Activated T-cell treated with anti-CD3 and anti-CD28 coated beads for 48 hours (primary cell): ENCODE results near the gene PIK3R1.
A peak's percentile ranks its signal among the peaks of the same experiment; 100 is the strongest.

Experiments used
- DNase-seq: peaks from one replicate; pipeline ENCODE4 v3.0.0-alpha.2; 2020; ENCODE audit warnings: low read depth

The PIK3R1 gene

DNA sequence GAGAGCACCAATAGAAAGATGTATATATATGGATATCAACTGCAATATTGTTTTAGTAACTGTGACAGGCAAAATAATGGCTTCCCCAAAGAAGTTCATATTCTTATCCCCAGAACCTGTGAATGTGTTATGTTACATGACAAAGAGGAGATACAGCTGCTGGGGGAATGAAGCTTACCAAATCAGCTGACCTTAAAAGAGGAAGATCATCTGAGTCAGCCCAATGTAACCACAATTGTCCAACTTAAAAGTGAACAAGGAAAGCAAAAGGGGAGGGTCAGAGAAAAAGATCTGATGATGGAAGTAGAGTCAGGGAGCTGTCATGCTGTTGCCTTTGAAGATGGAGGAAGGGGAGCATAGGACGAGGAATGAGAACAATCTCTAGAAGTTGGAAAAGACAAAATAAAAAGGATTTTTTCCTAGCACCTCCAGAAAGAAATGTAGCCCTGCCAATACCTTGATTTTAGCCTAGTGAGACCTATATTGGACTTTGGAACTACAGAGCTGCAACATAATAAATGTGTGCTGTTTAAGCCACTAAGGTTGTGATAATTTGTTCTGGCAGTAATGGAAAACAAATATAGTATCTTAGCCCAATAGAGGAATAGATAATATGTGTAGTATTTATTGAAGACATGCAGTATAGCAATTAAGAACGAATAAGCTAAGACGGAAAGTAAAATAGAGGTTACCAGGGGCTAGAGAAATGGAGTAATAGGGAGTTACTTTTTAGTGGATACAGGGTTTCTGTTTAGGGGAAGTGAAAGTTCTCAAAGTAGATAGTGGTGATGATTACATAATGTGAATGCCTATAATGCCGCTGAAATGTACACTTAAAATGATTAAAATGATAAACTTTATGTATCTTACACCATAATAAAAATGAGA lies 115.9 kb downstream of the PIK3R1 start:
- DNase-seq = no peak

DNA sequence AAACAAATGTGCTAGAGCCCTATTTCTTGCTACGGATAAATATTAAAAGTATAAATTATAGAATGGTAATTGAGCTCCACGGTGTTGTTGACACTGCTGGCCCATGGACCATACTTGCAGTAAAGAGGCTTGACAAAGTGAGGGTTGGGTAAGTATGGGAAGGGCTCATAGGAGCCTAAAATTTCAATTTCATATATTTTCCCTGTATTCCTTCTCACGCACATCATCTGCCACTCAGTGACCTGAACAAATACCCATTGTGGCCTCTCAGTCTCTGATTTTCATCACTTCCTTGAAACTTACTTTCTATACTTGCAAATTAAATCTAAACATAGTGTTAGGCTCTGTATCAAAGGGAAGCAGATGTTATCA lies 116.5 kb downstream of the PIK3R1 start:
- DNase-seq = no peak

DNA sequence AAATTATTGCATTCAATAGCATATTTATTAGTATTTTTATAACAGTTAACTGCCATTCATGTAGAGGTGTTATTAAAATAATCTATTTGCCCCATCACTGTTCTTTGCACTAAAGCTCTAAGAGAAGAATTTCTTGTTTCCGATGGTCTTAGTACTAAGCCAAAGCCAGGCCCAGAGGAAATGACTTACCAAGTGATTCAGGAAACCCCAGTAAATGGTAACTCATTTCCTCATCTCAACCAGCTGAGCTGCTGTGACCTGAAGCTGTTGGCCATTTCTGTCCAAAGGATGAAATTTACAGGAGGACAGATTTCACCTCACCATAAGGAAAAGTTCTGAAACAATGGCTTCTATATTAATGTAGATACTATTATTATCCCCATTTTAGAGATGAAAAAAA lies 117.0 kb downstream of the PIK3R1 start:
- DNase-seq = no peak

DNA sequence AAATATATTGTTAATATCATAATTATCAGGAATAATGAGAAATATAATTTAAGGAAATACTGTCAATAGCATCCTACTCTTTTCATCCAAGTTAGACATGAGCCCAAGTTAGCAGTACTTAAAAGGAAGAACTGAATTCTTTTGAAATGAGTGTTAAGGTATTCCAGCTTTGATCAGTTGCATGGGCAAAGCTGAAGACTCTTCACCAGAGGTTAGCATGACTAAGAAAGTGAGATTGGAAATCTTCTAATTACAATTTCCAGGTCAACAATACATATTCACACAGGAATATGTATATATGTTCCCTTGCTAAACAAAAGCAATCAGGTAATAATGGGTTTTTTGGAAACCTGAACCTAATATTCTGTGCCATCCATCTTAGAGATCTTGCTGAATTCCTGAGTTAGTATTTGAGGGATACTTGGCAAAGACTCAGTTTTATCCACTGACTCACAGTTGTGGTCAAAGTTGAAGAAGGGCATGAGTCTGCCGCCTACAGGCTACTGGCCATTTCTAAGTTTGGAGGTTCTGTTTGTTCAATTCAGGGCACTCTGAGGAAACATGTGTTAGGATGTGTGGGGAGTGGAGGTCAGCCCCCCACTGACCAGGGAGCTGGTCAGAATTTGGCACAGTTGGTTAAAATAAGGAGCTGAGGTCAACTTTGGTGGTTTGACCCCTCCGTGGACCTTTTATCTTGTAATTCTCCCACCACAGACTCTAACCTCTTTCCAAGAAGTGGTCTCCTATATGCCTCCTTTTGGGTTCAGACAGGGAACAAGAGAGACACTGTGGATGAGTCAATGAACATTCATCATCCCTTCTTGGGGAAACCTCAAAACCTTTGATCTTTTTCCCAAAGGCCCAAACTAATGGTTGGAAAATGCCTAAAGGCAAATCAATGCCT lies 118.3 kb downstream of the PIK3R1 start:
- no peak for DNase-seq

DNA sequence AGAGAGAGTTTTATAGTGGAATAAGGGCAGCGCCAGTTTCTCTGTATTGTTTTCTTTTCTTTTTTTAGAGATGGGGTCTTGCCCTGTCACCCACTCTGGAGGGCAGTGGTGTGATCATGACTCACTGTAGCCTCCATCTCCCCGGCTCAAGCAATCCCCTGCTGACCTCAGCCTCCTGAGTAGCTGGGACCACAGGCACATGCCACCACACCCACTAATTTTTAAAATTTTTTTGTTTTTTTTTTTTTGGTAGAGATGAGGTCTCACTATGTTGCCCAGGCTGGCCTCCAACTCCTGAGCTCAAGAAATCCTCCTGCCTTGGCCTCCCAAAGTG lies 119.0 kb downstream of the PIK3R1 start:
- no peak for DNase-seq

DNA sequence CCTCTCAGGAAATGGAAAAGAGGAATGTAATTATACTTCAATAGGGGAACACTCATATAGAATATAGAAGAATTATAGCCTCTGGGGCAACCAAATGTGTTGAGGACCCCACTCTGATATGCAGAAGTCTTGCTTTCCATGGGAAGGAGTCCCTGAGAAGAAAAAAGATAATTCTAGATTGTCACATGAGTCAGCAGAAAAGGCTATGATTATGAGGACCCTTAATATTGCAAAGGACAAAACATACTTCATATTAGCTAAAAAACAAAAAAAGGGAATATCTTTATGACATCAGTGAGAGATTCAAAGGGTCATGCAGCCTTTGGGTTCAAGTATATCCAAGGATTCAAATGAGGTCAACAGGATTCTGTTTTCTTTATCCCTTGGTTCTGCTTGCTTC lies 119.5 kb downstream of the PIK3R1 start:
- no peak for DNase-seq

DNA sequence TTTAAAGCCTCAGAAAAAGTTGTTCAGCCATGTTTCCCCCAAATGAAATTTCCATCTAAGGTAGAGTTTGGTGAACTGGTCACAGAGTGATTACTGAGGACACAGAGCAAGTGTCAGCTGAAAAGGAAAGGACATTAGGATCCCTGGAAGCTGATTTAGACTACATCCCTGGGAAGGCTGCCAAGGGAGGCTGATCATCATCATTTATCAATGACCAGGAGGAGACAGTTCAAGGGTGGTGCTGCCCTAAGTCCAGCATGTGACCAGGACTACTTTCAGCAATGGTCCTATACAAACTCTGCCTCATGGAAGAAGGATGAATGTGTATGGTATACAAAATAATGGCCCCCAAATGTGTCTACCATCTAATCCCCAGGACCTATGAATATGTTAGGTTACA lies 120.6 kb downstream of the PIK3R1 start:
- DNase-seq = no peak

DNA sequence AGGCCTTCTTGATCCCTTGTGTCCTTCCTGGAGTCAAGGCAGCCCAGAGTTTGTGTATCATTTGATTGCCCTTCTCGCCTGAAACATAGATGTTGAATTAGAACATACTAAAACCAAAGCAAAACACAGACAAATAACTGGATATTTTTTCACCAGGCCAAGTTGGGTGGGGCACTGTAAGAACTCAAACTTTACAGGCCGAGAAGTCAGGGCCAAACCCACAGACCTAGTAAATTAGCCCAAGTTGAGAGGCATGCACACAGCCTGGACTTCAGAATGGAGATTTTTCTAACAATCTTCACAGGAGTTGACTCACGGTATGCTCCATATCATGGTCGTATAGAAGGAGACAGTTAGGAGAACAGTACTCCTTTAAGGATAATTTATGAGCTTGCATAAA lies 121.7 kb downstream of the PIK3R1 start:
- no peak for DNase-seq

DNA sequence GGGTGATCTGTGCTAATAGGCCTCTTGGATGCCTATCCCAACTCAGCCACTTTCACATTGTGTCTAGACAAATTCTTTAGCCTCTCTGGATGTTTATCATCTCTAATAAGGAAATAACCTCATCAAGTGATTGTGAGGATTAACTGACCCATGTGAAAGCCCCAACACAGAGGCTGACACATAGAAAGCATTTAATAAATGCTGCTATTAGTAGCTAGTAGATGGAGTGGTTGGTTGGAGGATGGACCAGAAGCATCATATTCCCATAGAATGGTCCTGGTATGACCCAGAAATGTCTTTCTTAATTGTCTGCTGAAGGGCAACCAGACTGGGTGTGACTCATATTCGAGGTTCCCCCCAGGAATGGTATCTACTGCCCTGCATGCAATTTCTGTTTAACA lies 124.4 kb downstream of the PIK3R1 start:
- DNase-seq = no peak

DNA sequence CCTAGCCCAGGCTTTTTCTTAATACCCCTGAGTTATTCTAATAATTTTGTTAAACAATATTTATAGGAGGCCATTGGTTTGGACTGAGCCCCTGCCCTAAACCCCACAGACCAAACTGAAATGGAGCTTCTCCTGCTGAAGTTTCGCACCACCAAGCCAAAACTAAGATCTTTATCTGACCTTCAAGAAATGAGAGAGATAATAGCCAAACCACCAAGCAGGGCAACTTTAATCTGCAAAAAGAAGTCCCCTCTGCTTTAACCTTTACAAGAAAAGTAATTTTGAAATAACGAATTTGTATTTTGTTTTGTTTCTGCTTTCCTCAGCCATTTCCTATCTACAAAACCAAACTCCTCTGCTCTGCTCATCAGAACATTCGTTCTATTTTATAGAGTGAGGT lies 125.5 kb downstream of the PIK3R1 start:
- no peak for DNase-seq

DNA sequence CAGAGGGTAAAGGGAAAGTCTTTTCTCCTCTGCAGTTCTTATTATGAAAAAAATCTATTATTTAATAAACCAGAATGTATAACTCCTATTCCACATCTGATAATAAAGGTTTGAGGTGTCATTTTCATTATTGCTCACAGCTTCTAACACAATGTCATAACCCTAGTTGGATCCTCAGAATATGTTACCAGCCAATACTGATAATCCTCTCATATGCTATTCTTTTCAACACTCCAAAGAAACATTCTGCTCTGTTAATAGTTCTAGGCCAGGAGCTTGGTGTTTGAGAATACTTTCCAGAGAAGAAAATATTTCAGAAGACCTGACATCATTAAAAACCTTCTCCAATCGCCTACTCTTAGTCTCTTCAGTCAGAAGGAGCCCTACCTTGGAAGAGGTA lies 127.1 kb downstream of the PIK3R1 start:
- no peak for DNase-seq

DNA sequence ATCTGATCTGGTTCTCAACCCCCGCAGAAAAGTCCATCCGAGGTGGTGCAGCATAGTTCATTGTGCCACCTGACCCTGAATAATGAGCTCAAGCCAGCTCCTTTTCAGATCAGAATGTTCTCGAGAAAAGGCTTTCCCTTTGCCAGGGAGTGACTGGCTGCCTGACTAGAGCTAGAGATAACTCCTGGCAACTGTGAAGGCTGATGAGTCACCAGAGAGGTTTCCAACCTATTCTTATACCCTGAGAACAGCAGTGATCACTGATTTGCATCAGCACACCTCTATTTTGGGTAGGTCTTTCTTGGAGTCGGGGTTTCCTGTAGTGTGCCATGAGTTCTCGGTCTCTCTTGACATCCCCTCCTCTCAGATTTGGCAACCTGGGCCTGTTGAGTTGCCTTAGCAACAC lies 127.9 kb downstream of the PIK3R1 start:
- peak; percentile 8 for DNase-seq

DNA sequence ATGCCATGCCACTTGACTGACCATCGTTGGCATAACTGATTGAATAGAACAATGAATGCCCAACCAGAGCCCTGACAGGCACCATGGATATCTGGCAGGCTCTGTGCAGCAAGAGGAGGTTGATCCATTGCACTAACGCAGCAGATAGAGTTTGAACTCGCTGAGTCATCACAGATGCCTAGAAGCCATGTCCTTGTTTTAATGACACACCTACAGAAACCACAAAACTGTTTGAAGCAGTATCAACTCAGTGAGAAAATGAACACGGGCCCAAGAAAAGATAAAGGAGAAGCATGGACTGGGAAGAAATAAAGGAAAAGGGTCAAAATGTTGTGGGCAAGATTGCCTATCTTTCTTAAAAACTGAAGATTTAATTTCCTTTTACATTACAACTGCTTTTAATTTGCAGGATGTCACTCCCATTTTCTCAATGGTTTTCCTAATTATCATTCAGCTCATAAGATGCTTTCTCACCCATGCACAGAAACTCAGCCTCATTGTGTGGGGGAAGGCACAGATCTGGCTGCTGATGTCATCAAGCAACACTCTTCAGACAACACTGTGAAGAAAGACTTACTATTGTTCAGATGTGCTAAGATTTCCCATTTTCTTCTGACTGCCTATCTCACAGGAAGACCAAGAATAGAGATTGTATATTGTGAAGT lies 129.0 kb downstream of the PIK3R1 start:
- DNase-seq = no peak

DNA sequence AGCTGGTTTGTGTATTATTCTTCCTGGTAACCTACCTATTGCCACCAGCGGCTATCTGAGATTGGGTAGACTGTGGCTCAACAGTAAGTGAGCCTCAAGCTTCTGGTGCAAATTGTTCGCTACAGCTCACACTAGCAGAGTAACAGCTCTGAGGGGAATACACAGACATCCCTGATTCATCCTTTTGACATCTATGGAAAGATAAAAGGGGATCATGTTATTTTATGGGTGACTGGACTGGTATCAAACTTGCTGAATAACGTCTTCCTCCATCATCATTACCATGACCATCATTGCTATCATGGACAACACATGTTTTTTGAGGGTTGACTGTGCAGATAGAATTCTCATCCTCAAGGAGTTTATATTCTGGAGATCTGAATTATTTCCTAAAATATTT lies 129.6 kb downstream of the PIK3R1 start:
- no peak for DNase-seq

DNA sequence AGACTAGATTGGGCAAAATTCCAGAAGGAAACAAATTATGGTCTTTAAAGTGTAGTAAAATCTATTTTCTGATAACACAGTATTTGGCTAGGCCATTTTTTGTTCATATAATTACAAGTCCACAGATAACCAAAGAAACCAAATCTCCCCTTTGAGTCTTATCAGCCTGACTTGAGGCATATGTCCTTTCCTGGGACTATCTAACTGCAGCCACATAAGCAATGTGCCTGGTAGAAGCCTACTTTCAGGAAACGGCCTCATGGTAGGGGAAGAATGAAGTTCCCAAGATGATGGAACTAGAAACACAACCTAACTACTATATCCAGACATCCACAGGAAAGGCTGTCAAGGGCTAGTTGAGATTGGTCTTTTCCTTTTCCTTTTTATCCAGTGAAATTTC lies 130.0 kb downstream of the PIK3R1 start:
- no peak for DNase-seq

DNA sequence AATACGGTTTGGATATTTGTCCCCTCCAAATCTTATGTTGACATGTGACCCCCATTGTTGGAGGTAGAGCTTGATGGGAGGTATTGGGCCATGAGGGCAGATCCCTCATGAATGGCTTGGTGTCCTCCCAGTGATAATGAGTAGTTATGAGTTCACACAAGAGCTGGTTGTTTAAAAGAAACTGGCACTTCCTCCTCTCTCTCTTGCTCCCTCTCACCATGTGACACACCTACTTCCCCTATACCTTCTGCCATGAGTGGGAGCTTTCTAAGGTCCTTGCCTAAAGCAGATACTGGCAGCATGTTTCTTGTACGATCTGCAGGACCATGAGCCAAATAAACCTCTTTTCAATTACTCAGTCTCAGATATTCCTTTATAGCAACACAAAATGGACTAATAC lies 132.0 kb downstream of the PIK3R1 start:
- DNase-seq = no peak

DNA sequence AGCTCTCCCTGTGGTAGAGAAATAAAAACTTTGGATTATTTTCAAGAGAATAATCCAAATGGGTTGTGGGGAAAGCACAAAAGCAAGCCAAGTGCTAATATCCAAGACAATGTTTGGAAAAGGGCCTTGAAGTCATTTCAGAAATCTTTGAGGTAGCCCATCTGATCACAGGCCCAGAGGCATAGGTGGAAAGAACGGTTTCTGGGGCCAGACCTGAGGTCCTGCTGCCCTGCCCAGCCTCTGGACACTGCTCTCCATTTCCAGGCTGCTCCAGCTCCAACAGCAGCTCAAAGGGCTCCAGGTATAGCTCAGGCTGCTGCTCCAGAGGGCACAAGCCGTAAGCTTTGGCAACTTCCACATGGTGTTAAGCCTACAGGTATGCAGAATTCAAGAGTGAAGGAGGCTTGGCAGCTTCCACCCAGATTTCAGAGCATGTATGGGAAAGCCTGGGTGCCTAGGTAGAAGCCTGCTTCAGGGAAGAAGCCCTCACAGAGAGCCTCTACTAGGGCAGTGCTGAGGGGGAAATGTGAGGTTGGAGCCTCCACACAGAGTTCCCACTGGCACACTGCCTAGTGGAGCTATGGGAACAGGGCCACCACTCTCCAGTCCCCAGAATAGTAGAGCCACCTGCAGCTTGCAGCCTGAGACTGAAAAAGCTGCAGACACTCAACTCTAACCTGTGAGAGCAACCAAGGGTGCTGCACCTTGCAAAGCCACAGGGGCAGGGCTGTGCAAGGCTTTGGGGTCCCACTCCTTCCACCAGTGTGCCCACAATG lies 133.1 kb downstream of the PIK3R1 start:
- DNase-seq = no peak

DNA sequence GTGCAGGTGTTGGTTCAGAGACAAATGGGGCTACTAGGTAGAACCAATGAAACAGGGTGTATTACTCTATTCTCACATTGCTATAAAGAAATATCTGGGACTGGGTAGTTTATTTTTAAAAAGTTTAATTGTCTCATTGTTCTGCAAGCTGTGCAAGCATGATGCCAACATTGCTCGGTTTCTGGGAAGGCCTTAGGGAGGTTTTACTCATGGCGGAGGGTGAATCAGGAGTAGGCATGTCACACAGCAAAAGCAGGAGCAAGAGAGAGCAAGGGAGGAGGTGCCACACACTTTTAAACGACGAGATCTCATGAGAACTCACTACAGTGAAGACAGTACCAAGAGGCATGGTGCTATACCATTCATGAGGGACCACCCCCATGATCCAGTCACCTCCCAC lies 134.6 kb downstream of the PIK3R1 start:
- no peak for DNase-seq
